Neural progenitor cell (in vitro differentiated cells): ENCODE measurements around the gene RNF5.

Experiments used
- EZH2 ChIP-seq: fragments of 200-600 bp; sonication (generic); IDR thresholded peaks from 2 replicates; pipeline ENCODE4 v1.6.1; 2017; ENCODE audit warnings: antibody characterized with exemption, mild to moderate bottlenecking, moderate library complexity
- TF ChIP-seq, protein P1 (sequence below): fragments of 200-600 bp; sonication (generic); IDR thresholded peaks from 2 replicates; pipeline ENCODE4 v1.5.1; 2017; ENCODE audit warnings: antibody characterized with exemption, mild to moderate bottlenecking

GRCh38 chr6:32224696-32225095 lies 46.5 kb downstream of the RNF5 start:
- no peak for TF ChIP-seq EZH2
- TF ChIP-seq, protein P1, sequence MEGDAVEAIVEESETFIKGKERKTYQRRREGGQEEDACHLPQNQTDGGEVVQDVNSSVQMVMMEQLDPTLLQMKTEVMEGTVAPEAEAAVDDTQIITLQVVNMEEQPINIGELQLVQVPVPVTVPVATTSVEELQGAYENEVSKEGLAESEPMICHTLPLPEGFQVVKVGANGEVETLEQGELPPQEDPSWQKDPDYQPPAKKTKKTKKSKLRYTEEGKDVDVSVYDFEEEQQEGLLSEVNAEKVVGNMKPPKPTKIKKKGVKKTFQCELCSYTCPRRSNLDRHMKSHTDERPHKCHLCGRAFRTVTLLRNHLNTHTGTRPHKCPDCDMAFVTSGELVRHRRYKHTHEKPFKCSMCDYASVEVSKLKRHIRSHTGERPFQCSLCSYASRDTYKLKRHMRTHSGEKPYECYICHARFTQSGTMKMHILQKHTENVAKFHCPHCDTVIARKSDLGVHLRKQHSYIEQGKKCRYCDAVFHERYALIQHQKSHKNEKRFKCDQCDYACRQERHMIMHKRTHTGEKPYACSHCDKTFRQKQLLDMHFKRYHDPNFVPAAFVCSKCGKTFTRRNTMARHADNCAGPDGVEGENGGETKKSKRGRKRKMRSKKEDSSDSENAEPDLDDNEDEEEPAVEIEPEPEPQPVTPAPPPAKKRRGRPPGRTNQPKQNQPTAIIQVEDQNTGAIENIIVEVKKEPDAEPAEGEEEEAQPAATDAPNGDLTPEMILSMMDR = no peak
